Measurements from ENCODE around the gene PTPRS.

PTPRS gene

GRCh38 chr19:5305163-5305562 lies 35.4 kb downstream of the PTPRS start:
- DNase-seq (ENCODE audit: low read depth): no peak
- H3K4me3 ChIP-seq (ENCODE audit: low read depth, low read length): no peak overlapping the region
- TF ChIP-seq CTCF (IDR thresholded peaks at IDR 0.05; ENCODE audit: low read depth, low read length, missing control alignments): no peak

- no peak overlapping the region for H3K4me3 ChIP-seq (ENCODE audit: low read depth, low read length)
- no peak for TF ChIP-seq CTCF (IDR thresholded peaks at IDR 0.05; ENCODE audit: low read depth, low read length, missing control alignments)
- DNase-seq (ENCODE audit: low read depth): no peak
These were observed 36.1 kb downstream of the PTPRS start for GRCh38 chr19:5304486-5304885.

GRCh38 chr19:5303208-5303607 lies 37.4 kb downstream of the PTPRS start:
- no peak for TF ChIP-seq CTCF (IDR thresholded peaks at IDR 0.05; ENCODE audit: low read depth, low read length, missing control alignments)
- no peak overlapping the region for H3K4me3 ChIP-seq (ENCODE audit: low read depth, low read length)
- no peak for DNase-seq (ENCODE audit: low read depth)

- no peak overlapping the region for H3K4me3 ChIP-seq (ENCODE audit: low read depth, low read length)
- TF ChIP-seq CTCF (IDR thresholded peaks at IDR 0.05; ENCODE audit: low read depth, low read length, missing control alignments): no peak
- DNase-seq (ENCODE audit: low read depth): no peak
These were observed 38.2 kb downstream of the PTPRS start for GRCh38 chr19:5302396-5302795.

- H3K4me3 ChIP-seq (ENCODE audit: low read depth, low read length): no peak overlapping the region
- no peak for TF ChIP-seq CTCF (IDR thresholded peaks at IDR 0.05; ENCODE audit: low read depth, low read length, missing control alignments)
- no peak for DNase-seq (ENCODE audit: low read depth)
These were observed 41.5 kb downstream of the PTPRS start for GRCh38 chr19:5299137-5299536.

- TF ChIP-seq CTCF (IDR thresholded peaks at IDR 0.05; ENCODE audit: low read depth, low read length, missing control alignments): no peak
These were observed 42.1 kb downstream of the PTPRS start for GRCh38 chr19:5298471-5298901.

GRCh38 chr19:5297272-5297669 lies 43.3 kb downstream of the PTPRS start:
- TF ChIP-seq CTCF (IDR thresholded peaks at IDR 0.05; ENCODE audit: low read depth, low read length, missing control alignments): no peak
- DNase-seq (ENCODE audit: low read depth): no peak

More at GRCh38 chr19:5298471-5298901, 42.1 kb downstream of the PTPRS start:
- no peak for DNase-seq (ENCODE audit: low read depth)
- H3K4me3 ChIP-seq (ENCODE audit: low read depth, low read length): no peak overlapping the region

More at GRCh38 chr19:5297272-5297669, 43.3 kb downstream of the PTPRS start:
- H3K4me3 ChIP-seq (ENCODE audit: low read depth, low read length): no peak overlapping the region
